ENCODE data around the gene HDAC5.
"Not testable (repeated sequence)": the region's sequence is repeated elsewhere in the genome, so short reads cannot be mapped to it uniquely, and the experiment has no call there.

Gene HDAC5

GRCh38 chr17:44105941-44106340 lies 17.5 kb downstream of the HDAC5 start:
- no peak overlapping the region for H3K9ac ChIP-seq (ENCODE audit: low read length)
- H3K4me2 ChIP-seq (ENCODE audit: low read length) = no peak overlapping the region
- no peaks in the 10 kb centered on the region for H3K79me2 ChIP-seq (ENCODE audit: insufficient read depth, low read length)
- H3F3A ChIP-seq (ENCODE audit: insufficient read depth, low read length) = no peaks in the 10 kb centered on the region
- H3K36me3 ChIP-seq (ENCODE audit: insufficient read depth, low read length) = no peaks in the 10 kb centered on the region
- H3K9me2 ChIP-seq (ENCODE audit: low read depth, low read length) = no peaks in the 10 kb centered on the region
- no peak for TF ChIP-seq EZH2 (IDR thresholded peaks at IDR 0.05; ENCODE audit: borderline replicate concordance, low read length)
- TF ChIP-seq, protein P1, sequence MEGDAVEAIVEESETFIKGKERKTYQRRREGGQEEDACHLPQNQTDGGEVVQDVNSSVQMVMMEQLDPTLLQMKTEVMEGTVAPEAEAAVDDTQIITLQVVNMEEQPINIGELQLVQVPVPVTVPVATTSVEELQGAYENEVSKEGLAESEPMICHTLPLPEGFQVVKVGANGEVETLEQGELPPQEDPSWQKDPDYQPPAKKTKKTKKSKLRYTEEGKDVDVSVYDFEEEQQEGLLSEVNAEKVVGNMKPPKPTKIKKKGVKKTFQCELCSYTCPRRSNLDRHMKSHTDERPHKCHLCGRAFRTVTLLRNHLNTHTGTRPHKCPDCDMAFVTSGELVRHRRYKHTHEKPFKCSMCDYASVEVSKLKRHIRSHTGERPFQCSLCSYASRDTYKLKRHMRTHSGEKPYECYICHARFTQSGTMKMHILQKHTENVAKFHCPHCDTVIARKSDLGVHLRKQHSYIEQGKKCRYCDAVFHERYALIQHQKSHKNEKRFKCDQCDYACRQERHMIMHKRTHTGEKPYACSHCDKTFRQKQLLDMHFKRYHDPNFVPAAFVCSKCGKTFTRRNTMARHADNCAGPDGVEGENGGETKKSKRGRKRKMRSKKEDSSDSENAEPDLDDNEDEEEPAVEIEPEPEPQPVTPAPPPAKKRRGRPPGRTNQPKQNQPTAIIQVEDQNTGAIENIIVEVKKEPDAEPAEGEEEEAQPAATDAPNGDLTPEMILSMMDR (IDR thresholded peaks at IDR 0.05; ENCODE audit: low read length) = no peak
- H3K4me1 ChIP-seq (ENCODE audit: insufficient read depth, low read length, severe bottlenecking) = peaks cover 3% of the 10 kb centered on the region
- H3K9me3 ChIP-seq (ENCODE audit: low read length) = no peaks in the 10 kb centered on the region
- H2AFZ ChIP-seq (ENCODE audit: low read length) = no peak overlapping the region
- H3K27ac ChIP-seq (ENCODE audit: low read depth, low read length, poor library complexity, severe bottlenecking) = no peak overlapping the region
- H3K4me3 ChIP-seq (ENCODE audit: low read depth, low read length, poor library complexity, severe bottlenecking) = no peak overlapping the region
- no peaks in the 10 kb centered on the region; the same call in 1 of the 2 replicates for H3K27me3 ChIP-seq (ENCODE audit: insufficient read depth, low read length)
- H4K20me1 ChIP-seq (ENCODE audit: insufficient read depth, low read length) = no peaks in the 10 kb centered on the region

GRCh38 chr17:44105483-44105882 lies 18.0 kb downstream of the HDAC5 start:
- H3K27me3 ChIP-seq (ENCODE audit: insufficient read depth, low read length) = no peaks in the 10 kb centered on the region; the same call in 1 of the 2 replicates
- H3K4me1 ChIP-seq (ENCODE audit: insufficient read depth, low read length, severe bottlenecking) = no peaks in the 10 kb centered on the region
- H3K79me2 ChIP-seq (ENCODE audit: insufficient read depth, low read length) = no peaks in the 10 kb centered on the region
- H2AFZ ChIP-seq (ENCODE audit: low read length) = no peak overlapping the region
- H3F3A ChIP-seq (ENCODE audit: insufficient read depth, low read length) = no peaks in the 10 kb centered on the region
- TF ChIP-seq, protein P1 (IDR thresholded peaks at IDR 0.05; ENCODE audit: low read length) = no peak
- no peak for TF ChIP-seq EZH2 (IDR thresholded peaks at IDR 0.05; ENCODE audit: borderline replicate concordance, low read length)
- H3K27ac ChIP-seq (ENCODE audit: low read depth, low read length, poor library complexity, severe bottlenecking) = no peak overlapping the region
- H3K9me2 ChIP-seq (ENCODE audit: low read depth, low read length) = no peaks in the 10 kb centered on the region
- H3K36me3 ChIP-seq (ENCODE audit: insufficient read depth, low read length) = no peaks in the 10 kb centered on the region
- no peak overlapping the region for H3K9ac ChIP-seq (ENCODE audit: low read length)
- H3K4me3 ChIP-seq (ENCODE audit: low read depth, low read length, poor library complexity, severe bottlenecking) = no peak overlapping the region
- no peaks in the 10 kb centered on the region for H4K20me1 ChIP-seq (ENCODE audit: insufficient read depth, low read length)
- H3K9me3 ChIP-seq (ENCODE audit: low read length) = no peaks in the 10 kb centered on the region
- H3K4me2 ChIP-seq (ENCODE audit: low read length) = no peak overlapping the region

DNA sequence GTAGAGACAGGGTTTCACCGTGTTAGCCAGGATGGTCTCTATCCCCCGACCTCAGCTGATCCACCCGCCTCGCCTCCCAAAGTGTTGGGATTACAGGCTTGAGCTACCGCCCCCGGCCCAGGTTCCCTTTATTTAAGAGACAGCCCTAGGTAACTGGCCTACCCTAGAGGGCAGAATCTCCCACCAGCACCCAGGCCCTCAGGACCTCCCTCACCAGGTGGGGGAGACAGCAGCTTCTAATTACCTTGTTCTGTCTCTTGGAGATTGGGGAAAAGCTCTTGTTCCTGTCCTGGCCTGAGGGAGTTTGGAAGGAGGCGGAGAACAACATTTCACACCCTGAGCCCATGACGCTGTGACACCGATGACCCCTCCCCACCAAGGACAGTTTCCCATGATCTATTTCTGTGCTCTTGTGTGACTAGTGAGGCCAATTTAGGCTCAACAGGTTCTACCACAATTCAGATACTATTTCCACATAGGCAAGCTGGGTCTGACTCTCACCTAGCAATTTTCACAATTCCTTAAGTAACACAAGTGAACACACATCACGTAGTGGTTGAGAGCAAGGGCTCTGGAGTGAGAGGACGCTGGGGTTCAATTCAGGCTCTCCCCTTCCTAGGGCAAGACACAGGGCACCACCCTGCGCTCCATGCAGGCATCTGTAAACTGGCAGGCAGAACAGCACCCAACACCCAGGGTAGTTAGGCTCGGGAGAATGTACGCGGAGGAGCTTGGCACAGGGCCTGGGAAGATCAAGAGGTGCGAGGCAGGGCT lies 20.4 kb downstream of the HDAC5 start:
- Histone ChIP-seq H3K9me2 (ENCODE audit: low read depth, low read length) (no peaks in the 10 kb centered on the region), H4K20me1 (ENCODE audit: insufficient read depth, low read length) (no peaks in the 10 kb centered on the region), H3K27me3 (ENCODE audit: insufficient read depth, low read length) (no peaks in the 10 kb centered on the region), H3K79me2 (ENCODE audit: insufficient read depth, low read length) (no peaks in the 10 kb centered on the region), H3F3A (ENCODE audit: insufficient read depth, low read length) (no peaks in the 10 kb centered on the region), H3K36me3 (ENCODE audit: insufficient read depth, low read length) (no peaks in the 10 kb centered on the region), H3K4me3 (ENCODE audit: low read depth, low read length, poor library complexity, severe bottlenecking) (no peak overlapping the region), H3K27ac (ENCODE audit: low read depth, low read length, poor library complexity, severe bottlenecking) (no peak overlapping the region), H3K9me3 (ENCODE audit: low read length) (no peaks in the 10 kb centered on the region), H3K4me1 (ENCODE audit: insufficient read depth, low read length, severe bottlenecking) (no peaks in the 10 kb centered on the region), H3K4me2 (ENCODE audit: low read length) (no peak overlapping the region), H2AFZ (ENCODE audit: low read length) (no peak overlapping the region), H3K9ac (ENCODE audit: low read length) (no peak overlapping the region)
- no peak for TF ChIP-seq EZH2 (IDR thresholded peaks at IDR 0.05; ENCODE audit: borderline replicate concordance, low read length)
- TF ChIP-seq, protein P1 (IDR thresholded peaks at IDR 0.05; ENCODE audit: low read length) = no peak

GRCh38 chr17:44101858-44102257 lies 21.6 kb downstream of the HDAC5 start:
- not testable (repeated sequence) for H3K36me3 ChIP-seq (ENCODE audit: insufficient read depth, low read length); H3K27ac ChIP-seq (ENCODE audit: low read depth, low read length, poor library complexity, severe bottlenecking); H3K9ac ChIP-seq (ENCODE audit: low read length); H3K4me1 ChIP-seq (ENCODE audit: insufficient read depth, low read length, severe bottlenecking); H3K9me2 ChIP-seq (ENCODE audit: low read depth, low read length); H2AFZ ChIP-seq (ENCODE audit: low read length); H3K4me3 ChIP-seq (ENCODE audit: low read depth, low read length, poor library complexity, severe bottlenecking); H3K9me3 ChIP-seq (ENCODE audit: low read length); H3K4me2 ChIP-seq (ENCODE audit: low read length); H4K20me1 ChIP-seq (ENCODE audit: insufficient read depth, low read length); H3K27me3 ChIP-seq (ENCODE audit: insufficient read depth, low read length); H3F3A ChIP-seq (ENCODE audit: insufficient read depth, low read length); H3K79me2 ChIP-seq (ENCODE audit: insufficient read depth, low read length)

Measured in OCI-LY1 (cell line).